Endothelial cell of umbilical vein (primary cell): ENCODE results near the gene MVK.

Experiments used
- EZH2 ChIP-seq: IDR thresholded peaks from 2 replicates; pipeline ENCODE4 v1.6.1; 2012; ENCODE audit warnings: borderline replicate concordance, low read depth, mild to moderate bottlenecking, moderate library complexity, low read length, inconsistent platforms; ENCODE audit not compliant: severe bottlenecking
- POLR2A ChIP-seq: IDR thresholded peaks from 2 replicates; pipeline ENCODE4 v1.6.1; 2012; ENCODE audit warnings: low read depth, mild to moderate bottlenecking, control low read depth, low read length
- POLR2AphosphoS5 ChIP-seq: IDR thresholded peaks from 2 replicates; pipeline ENCODE4 v1.6.1; 2012; ENCODE audit warnings: low read depth, mild to moderate bottlenecking, control low read depth, low read length, moderate library complexity; ENCODE audit not compliant: insufficient read depth
- TF ChIP-seq, protein P1 (sequence below): IDR thresholded peaks from 2 replicates; pipeline ENCODE4 v1.6.1; 2011; ENCODE audit not compliant: insufficient read depth, insufficient read length
- TF ChIP-seq, protein P2 (sequence below), 2 donors: IDR thresholded peaks; 1 replicate in 1 of 2; 2 replicates in 1 of 2; pipeline ENCODE4 v1.5.1; 2011; ENCODE audit warnings: low read length in 2 of 2, mild to moderate bottlenecking in 2 of 2, moderate library complexity in 2 of 2, control low read depth in 1 of 2, inconsistent platforms in 1 of 2, low read depth in 1 of 2; ENCODE audit not compliant: insufficient read depth in 1 of 2; ENCODE audit errors: extremely low read depth in 1 of 2

DNA sequence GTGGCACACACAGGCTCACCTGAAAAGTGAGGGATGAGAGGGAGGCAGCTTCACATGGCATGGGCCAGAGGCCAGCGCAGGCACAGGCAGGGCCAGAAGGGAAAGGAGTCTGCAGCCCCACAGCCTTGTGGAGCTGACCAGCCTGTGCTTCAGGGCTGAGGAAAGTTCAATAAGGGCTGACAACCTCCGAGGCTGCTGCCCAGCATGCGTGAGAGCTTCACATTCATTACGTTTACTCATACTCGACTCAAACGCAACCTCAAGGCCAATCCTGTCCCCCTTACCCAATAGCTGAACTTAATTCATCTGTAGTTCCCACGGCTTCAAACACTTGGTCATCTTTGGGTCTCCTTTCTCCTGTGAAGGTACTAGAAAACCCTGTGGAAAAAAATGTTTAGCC lies 5.1 kb upstream of the MVK start:
- TF ChIP-seq POLR2A = no peak
- no peak for TF ChIP-seq EZH2
- TF ChIP-seq, protein P1, sequence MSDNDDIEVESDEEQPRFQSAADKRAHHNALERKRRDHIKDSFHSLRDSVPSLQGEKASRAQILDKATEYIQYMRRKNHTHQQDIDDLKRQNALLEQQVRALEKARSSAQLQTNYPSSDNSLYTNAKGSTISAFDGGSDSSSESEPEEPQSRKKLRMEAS = no peak
- TF ChIP-seq POLR2AphosphoS5 = no peak
- TF ChIP-seq, protein P2, sequence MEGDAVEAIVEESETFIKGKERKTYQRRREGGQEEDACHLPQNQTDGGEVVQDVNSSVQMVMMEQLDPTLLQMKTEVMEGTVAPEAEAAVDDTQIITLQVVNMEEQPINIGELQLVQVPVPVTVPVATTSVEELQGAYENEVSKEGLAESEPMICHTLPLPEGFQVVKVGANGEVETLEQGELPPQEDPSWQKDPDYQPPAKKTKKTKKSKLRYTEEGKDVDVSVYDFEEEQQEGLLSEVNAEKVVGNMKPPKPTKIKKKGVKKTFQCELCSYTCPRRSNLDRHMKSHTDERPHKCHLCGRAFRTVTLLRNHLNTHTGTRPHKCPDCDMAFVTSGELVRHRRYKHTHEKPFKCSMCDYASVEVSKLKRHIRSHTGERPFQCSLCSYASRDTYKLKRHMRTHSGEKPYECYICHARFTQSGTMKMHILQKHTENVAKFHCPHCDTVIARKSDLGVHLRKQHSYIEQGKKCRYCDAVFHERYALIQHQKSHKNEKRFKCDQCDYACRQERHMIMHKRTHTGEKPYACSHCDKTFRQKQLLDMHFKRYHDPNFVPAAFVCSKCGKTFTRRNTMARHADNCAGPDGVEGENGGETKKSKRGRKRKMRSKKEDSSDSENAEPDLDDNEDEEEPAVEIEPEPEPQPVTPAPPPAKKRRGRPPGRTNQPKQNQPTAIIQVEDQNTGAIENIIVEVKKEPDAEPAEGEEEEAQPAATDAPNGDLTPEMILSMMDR (IDR thresholded peaks at IDR 0.05; ENCODE audit: extremely low read depth in 1 of 2, insufficient read depth in 1 of 2, low read depth in 1 of 2, low read length in 2 of 2) = no peak
